AG09309 (cell line): ENCODE measurements around the gene PRDM16.

Experiments
- DNase-seq: peaks from one replicate; pipeline ENCODE4 v3.0.0-alpha.2; 2010; ENCODE audit warnings: low read depth
- H3K4me3 ChIP-seq: 2 replicates; pipeline ENCODE4 v1.5.1; 2011; ENCODE audit warnings: mild to moderate bottlenecking, low read depth, low read length, moderate library complexity; ENCODE audit not compliant: control insufficient read depth
- TF ChIP-seq, protein P1 (sequence below): IDR thresholded peaks from 2 replicates; pipeline ENCODE4 v1.5.1; 2011; ENCODE audit warnings: mild to moderate bottlenecking, low read depth, low read length, inconsistent platforms; ENCODE audit not compliant: insufficient read depth, control insufficient read depth; ENCODE audit errors: missing control alignments

Gene PRDM16

DNA sequence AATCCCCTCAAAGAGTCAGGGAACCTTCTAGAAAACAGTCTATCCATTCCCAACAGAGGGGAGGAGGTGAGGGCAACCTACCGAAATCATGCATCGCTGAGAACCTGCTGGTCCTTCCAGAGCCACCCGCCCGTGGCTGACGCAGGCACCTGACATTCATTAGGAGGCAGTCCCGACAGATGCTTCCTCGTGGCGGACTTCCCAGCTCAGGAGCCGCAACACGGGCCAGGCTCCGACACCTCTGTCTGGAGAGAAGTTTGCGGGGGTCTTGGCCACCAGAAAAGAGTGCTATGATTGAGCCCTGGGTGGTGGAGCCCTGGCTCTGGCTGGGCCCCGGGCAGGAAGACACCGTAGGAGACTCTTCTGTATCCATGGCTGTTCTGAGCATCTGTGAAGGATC lies 299.1 kb downstream of the PRDM16 start:
- TF ChIP-seq, protein P1, sequence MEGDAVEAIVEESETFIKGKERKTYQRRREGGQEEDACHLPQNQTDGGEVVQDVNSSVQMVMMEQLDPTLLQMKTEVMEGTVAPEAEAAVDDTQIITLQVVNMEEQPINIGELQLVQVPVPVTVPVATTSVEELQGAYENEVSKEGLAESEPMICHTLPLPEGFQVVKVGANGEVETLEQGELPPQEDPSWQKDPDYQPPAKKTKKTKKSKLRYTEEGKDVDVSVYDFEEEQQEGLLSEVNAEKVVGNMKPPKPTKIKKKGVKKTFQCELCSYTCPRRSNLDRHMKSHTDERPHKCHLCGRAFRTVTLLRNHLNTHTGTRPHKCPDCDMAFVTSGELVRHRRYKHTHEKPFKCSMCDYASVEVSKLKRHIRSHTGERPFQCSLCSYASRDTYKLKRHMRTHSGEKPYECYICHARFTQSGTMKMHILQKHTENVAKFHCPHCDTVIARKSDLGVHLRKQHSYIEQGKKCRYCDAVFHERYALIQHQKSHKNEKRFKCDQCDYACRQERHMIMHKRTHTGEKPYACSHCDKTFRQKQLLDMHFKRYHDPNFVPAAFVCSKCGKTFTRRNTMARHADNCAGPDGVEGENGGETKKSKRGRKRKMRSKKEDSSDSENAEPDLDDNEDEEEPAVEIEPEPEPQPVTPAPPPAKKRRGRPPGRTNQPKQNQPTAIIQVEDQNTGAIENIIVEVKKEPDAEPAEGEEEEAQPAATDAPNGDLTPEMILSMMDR = no peak
- no peak for DNase-seq
- H3K4me3 ChIP-seq = no peak overlapping the region

DNA sequence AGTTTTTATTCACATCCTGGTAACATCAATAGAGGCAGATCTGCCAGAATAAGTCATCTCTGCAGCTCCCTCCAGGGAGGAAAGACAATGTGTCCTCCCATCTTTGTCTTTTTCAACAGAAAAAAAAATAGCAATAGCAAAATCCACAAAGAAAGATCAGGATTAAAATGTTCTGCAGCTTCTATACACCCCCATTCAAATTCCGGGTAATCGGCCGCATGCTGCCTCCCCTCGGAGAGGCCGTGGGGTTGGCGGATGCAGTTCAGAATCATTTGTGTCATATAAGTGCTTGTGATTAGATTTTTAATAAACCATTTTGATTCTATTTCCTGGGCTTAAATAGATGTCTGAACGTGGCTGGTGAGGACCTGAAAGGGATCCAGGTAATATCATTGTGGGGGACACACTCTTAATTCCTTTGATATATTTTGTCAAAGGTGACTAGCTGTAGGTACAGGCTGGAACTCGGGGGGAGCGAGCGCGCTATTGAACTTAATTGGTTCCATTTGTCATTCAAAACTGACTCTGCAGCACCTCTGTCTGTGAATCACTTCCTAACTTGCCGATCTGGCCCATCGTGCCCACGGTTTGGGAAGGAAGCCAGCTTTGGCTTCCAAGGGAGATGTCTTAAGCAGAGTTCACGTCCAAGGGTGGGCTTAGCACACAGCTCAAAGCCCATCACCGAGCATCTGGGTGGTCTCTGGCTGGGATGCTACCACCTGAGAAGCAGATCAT lies 299.9 kb downstream of the PRDM16 start:
- H3K4me3 ChIP-seq = no peak overlapping the region
- TF ChIP-seq, protein P1 = no peak
- no peak for DNase-seq

DNA sequence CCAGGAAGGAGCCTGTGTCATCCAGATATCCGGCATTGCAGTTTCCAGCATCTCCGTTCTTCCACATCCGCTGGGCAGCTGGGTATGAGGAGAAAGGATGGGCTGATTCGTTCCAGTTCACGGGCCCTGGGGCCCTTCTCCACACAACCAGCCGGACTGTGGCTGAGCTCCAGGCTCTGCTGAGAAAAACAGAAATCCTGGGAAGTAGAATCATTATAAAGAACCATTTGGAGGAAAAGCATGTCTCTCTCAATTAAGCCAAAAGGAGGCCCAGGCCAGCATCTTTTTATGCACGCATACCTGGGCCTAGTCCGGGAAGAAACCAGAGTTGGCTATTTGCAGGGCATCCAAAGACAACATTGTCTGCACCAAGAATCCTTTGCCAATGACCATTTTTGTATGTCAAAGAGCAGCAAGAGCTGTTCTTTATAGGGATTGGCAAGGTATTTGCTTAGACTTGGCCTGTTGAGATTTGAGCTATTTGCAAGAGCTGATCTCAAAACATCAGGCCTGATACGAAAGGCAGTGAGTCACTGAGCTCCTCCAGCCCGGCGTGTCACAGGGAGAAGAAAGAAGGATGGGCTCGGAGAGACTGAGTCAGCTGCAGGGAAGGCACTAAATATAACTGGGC lies 300.6 kb downstream of the PRDM16 start:
- TF ChIP-seq, protein P1 = no peak
- H3K4me3 ChIP-seq = no peak overlapping the region
- peak; percentile 86 for DNase-seq

DNA sequence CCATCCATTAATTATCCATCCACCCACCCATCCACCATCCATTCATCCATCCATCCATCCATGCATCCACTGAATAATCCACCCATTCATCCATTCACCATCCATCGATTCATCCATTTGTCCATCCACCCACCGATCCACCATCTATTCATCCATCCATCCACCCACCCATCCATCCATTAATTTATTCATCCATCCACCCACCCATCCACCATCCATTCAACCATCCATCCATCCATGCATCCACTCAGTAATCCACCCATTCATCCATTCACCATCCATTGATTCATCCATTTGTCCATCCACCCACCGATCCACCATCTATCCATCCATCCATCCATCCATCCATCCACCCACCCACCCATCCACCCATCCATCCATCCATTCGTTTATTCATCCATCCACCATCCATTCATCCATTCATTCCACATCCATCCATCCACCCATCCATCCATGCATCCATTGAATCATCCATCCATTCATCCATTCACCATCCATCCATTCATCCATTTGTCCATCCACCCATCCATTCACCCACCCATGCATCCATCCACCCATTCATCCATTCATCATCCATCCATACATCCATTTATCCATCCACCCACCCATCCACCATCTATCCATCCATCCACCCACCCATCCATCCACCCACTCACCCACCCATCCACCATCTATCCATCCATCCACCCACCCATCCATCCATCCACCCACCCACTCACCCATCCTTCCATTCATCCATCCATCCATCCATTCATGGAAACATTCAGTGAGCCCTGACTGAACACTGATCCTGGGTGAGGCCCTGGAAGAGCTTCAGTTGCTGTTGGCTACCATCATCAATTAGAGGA lies 302.1 kb downstream of the PRDM16 start:
- H3K4me3 ChIP-seq = no peak overlapping the region
- TF ChIP-seq, protein P1 = no peak
- DNase-seq = no peak

DNA sequence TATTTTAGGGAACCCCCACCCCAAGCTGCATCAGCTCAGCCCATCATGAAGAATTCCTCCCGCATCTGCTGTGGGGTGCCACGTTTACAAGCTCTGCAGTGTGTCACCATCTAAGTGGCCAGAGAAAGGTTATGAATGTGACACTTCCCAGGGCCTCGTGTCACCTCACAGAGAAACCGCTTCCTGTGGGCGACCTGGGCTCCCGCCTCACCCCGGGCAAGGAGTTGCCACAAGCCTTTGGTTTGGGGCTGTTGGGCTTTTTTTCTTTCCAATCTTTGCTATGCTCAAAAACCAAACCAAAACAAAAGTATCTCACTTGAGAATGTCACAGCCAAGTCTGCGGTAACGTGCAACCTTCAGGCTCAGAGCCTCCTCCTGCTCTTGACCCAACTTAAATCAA lies 303.3 kb downstream of the PRDM16 start:
- TF ChIP-seq, protein P1 = no peak
- H3K4me3 ChIP-seq = no peak overlapping the region

DNA sequence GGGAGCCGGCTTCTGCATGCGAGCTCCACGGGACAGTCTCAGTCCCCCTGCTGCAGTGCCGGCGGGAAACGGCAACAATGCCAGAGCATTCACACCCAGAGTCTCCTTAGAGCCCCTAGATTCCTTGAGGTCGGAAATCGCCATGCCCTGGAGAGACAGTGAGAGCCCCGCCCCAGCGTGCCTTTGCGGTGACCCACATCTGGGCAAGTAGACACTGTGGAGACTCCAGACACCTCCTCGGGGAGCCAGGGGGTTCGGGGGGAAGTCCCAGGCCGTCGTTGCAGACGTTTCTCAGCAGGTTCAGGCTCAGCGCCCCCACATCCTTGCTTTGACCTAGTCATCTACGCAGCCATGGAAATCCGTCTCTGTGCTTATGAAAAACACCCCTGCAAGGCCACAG lies 304.2 kb downstream of the PRDM16 start:
- H3K4me3 ChIP-seq = no peak overlapping the region
- no peak for DNase-seq
- TF ChIP-seq, protein P1 = no peak

More for the DNA sequence above, 303.3 kb downstream of the PRDM16 start:
- DNase-seq = no peak
